SU-DHL-6 (cell line): ENCODE measurements around the gene DCAKD.

Source experiments
- H2AFZ ChIP-seq: fragments of 200-600 bp; sonication (generic); 2 replicates; pipeline ENCODE4 v1.6.1; 2014; ENCODE audit warnings: low read depth, mild to moderate bottlenecking, moderate library complexity, mixed read lengths, antibody characterized with exemption, low read length; ENCODE audit not compliant: severe bottlenecking
- H3F3A ChIP-seq: fragments of 200-600 bp; shearing (Covaris generic); 2 replicates; pipeline ENCODE4 v1.6.0; 2016; ENCODE audit warnings: antibody characterized with exemption, mild to moderate bottlenecking; ENCODE audit not compliant: insufficient read depth
- H3K27ac ChIP-seq: fragments of 200-600 bp; sonication (generic); 2 replicates; pipeline ENCODE4 v1.5.1; 2016; ENCODE audit warnings: low read depth, mild to moderate bottlenecking, low read length, moderate library complexity, mixed read lengths
- H3K27me3 ChIP-seq: fragments of 200-600 bp; sonication (generic), shearing (Covaris generic); 2 replicates; pipeline ENCODE4 v1.6.0; 2014; ENCODE audit warnings: mild to moderate bottlenecking, low read length
- H3K36me3 ChIP-seq: fragments of 200-600 bp; sonication (generic); 2 replicates; pipeline ENCODE4 v1.6.1; 2014; ENCODE audit warnings: mild to moderate bottlenecking, low read length, mixed read lengths
- H3K4me2 ChIP-seq: fragments of 300-600, 200-600 bp; shearing (Covaris generic), sonication (generic); 2 replicates; pipeline ENCODE4 v1.6.0; 2014; ENCODE audit warnings: low read length, low read depth, mild to moderate bottlenecking; ENCODE audit not compliant: poor library complexity, severe bottlenecking
- H3K4me3 ChIP-seq: fragments of 200-600 bp; sonication (generic); 2 replicates; pipeline ENCODE4 v1.5.1; 2014; ENCODE audit warnings: antibody characterized with exemption, low read length, mild to moderate bottlenecking, mixed read lengths; ENCODE audit not compliant: insufficient read depth, poor library complexity, severe bottlenecking
- H3K79me2 ChIP-seq: fragments of 200-600 bp; sonication (generic); 2 replicates; pipeline ENCODE4 v1.6.1; 2014; ENCODE audit warnings: mild to moderate bottlenecking, low read length, moderate library complexity; ENCODE audit not compliant: insufficient read depth
- H3K9ac ChIP-seq: fragments of 200-600 bp; sonication (generic); 2 replicates; pipeline ENCODE4 v1.7.0; 2014; ENCODE audit warnings: mild to moderate bottlenecking, low read length
- H3K9me2 ChIP-seq: fragments of 200-600 bp; sonication (generic); replicated peaks from 2 replicates; pipeline ENCODE4 v1.6.1; 2014; ENCODE audit warnings: low read length; ENCODE audit not compliant: insufficient read depth
- H3K9me3 ChIP-seq: fragments of 200-600 bp; sonication (generic); 2 replicates; pipeline ENCODE4 v1.6.1; 2014; ENCODE audit warnings: low read length, mixed read lengths; ENCODE audit not compliant: insufficient read depth
- H4K20me1 ChIP-seq: fragments of 200-600 bp; sonication (generic); 2 replicates; pipeline ENCODE4 v1.6.1; 2014; ENCODE audit warnings: low read depth, mild to moderate bottlenecking, antibody characterized with exemption, low read length, moderate library complexity, mixed read lengths
- CTCF ChIP-seq: fragments of 200-600 bp; sonication (generic); IDR thresholded peaks from one replicate; pipeline ENCODE4 v1.5.1; 2017; ENCODE audit warnings: antibody characterized with exemption, mild to moderate bottlenecking, low read length, moderate library complexity; ENCODE audit not compliant: insufficient read depth, poor library complexity, severe bottlenecking
- EZH2phosphoT487 ChIP-seq: fragments of 200-600 bp; sonication (generic), shearing (Covaris generic); conservative IDR thresholded peaks from 2 replicates; pipeline ENCODE4 v1.6.1; 2018; ENCODE audit warnings: mild to moderate bottlenecking, antibody characterized with exemption, low read length, moderate library complexity, mixed read lengths

The DCAKD gene

GRCh38 chr17:45035848-45036247, 15.6 kb downstream of the DCAKD start:
- Histone ChIP-seq H3K9me3 (no peaks in the 10 kb centered on the region), H3K4me3 (no peak overlapping the region), H2AFZ (no peak overlapping the region), H4K20me1 (no peaks in the 10 kb centered on the region), H3F3A (no peaks in the 10 kb centered on the region), H3K27ac (no peak overlapping the region), H3K36me3 (no peaks in the 10 kb centered on the region), H3K79me2 (no peaks in the 10 kb centered on the region), H3K4me2 (no peak overlapping the region), H3K27me3 (no peaks in the 10 kb centered on the region), H3K9ac (no peak overlapping the region), H3K9me2 (no peaks in the 10 kb centered on the region)
- TF ChIP-seq CTCF: no peak
- TF ChIP-seq EZH2phosphoT487: no peak

GRCh38 chr17:45034599-45034998, 16.8 kb downstream of the DCAKD start:
- Histone ChIP-seq H4K20me1 (no peaks in the 10 kb centered on the region), H2AFZ (no peak overlapping the region), H3K27ac (no peak overlapping the region), H3K27me3 (no peaks in the 10 kb centered on the region), H3K36me3 (no peaks in the 10 kb centered on the region), H3K9me3 (no peaks in the 10 kb centered on the region), H3K4me2 (no peak overlapping the region), H3K4me3 (no peak overlapping the region), H3K9ac (no peak overlapping the region), H3K9me2 (no peaks in the 10 kb centered on the region), H3K79me2 (no peaks in the 10 kb centered on the region), H3F3A (no peaks in the 10 kb centered on the region)
- no peak for TF ChIP-seq CTCF

- Histone ChIP-seq H3F3A (no peaks in the 10 kb centered on the region), H3K79me2 (no peaks in the 10 kb centered on the region), H3K9me2 (no peaks in the 10 kb centered on the region), H3K4me3 (no peak overlapping the region), H2AFZ (no peak overlapping the region), H3K36me3 (no peaks in the 10 kb centered on the region), H3K4me2 (no peak overlapping the region), H3K27me3 (no peaks in the 10 kb centered on the region), H4K20me1 (no peaks in the 10 kb centered on the region), H3K9me3 (no peaks in the 10 kb centered on the region), H3K27ac (no peak overlapping the region), H3K9ac (no peak overlapping the region)
- TF ChIP-seq CTCF (no peak), EZH2phosphoT487 (no peak)
Measured at GRCh38 chr17:45032174-45032541, 19.3 kb downstream of the DCAKD start.
